Adipocyte (in vitro differentiated cells): Measurements from ENCODE around the gene TSPEAR.
"Not testable (repeated sequence)": the region's sequence is repeated elsewhere in the genome, so short reads cannot be mapped to it uniquely, and the experiment has no call there.

Experiments
- DNase-seq: peaks from one replicate; pipeline ENCODE4 v3.0.0-alpha.2; 2015; ENCODE audit warnings: low read depth
- H3K27me3 ChIP-seq: replicated peaks from 2 replicates; pipeline ENCODE4 v1.7.0; 2013; ENCODE audit warnings: mild to moderate bottlenecking, low read length, moderate library complexity; ENCODE audit not compliant: control insufficient read depth, insufficient read depth
- H3K36me3 ChIP-seq: 2 replicates; pipeline ENCODE4 v1.7.0; 2013; ENCODE audit warnings: low read length, mild to moderate bottlenecking, moderate library complexity; ENCODE audit not compliant: control insufficient read depth, insufficient read depth, severe bottlenecking
- H3K4me1 ChIP-seq: 2 replicates; pipeline ENCODE4 v1.7.0; 2013; ENCODE audit warnings: mild to moderate bottlenecking, low read length, moderate library complexity; ENCODE audit not compliant: control insufficient read depth, insufficient read depth
- H3K4me3 ChIP-seq: 2 replicates; pipeline ENCODE4 v1.7.0; 2013; ENCODE audit warnings: mild to moderate bottlenecking, low read length, moderate library complexity
- H3K9ac ChIP-seq: 2 replicates; pipeline ENCODE4 v1.7.0; 2013; ENCODE audit warnings: mild to moderate bottlenecking, low read length, moderate library complexity
- H3K9me3 ChIP-seq: 2 replicates; pipeline ENCODE4 v1.7.0; 2013; ENCODE audit warnings: mild to moderate bottlenecking, low read length, moderate library complexity; ENCODE audit not compliant: control insufficient read depth

TSPEAR gene

GRCh38 chr21:44564886-44565598, 146.3 kb downstream of the TSPEAR start:
- H3K9ac ChIP-seq = no peak overlapping the region
- no peaks in the 10 kb centered on the region for H3K36me3 ChIP-seq
- no peak overlapping the region for H3K4me3 ChIP-seq
- H3K27me3 ChIP-seq = peaks cover 4% of the 10 kb centered on the region
- H3K9me3 ChIP-seq = peaks cover 20% of the 10 kb centered on the region
- no peaks in the 10 kb centered on the region for H3K4me1 ChIP-seq
- no peak for DNase-seq

- Histone ChIP-seq H3K9me3 (peaks cover 20% of the 10 kb centered on the region), H3K4me1 (no peaks in the 10 kb centered on the region), H3K4me3 (no peak overlapping the region), H3K9ac (no peak overlapping the region), H3K36me3 (no peaks in the 10 kb centered on the region), H3K27me3 (peaks cover 4% of the 10 kb centered on the region)
- DNase-seq = no peak
Measured at GRCh38 chr21:44564099-44564498, 147.3 kb downstream of the TSPEAR start.

GRCh38 chr21:44558695-44559094, 152.7 kb downstream of the TSPEAR start, which contains the start of gene KRTAP10-3:
Gene KRTAP10-3 (minus strand): TSS chr21:44558795. CDS start chr21:44558715, 80 bp downstream.
- Histone ChIP-seq H3K4me1 (no peaks in the 10 kb centered on the region), H3K27me3 (peaks cover 14% of the 10 kb centered on the region), H3K36me3 (no peaks in the 10 kb centered on the region), H3K9me3 (peaks cover 17% of the 10 kb centered on the region), H3K9ac (no peak within 1 kb of the TSS), H3K4me3 (no peak within 1 kb of the TSS)
- DNase-seq = no peak

GRCh38 chr21:44558329-44558675, 153.1 kb downstream of the TSPEAR start:
- DNase-seq = not testable (repeated sequence)

GRCh38 chr21:44557491-44558328, 153.7 kb downstream of the TSPEAR start:
- H3K4me1 ChIP-seq = no peaks in the 10 kb centered on the region
- H3K9me3 ChIP-seq = peaks cover 7% of the 10 kb centered on the region
- H3K27me3 ChIP-seq = peaks cover 23% of the 10 kb centered on the region
- H3K36me3 ChIP-seq = no peaks in the 10 kb centered on the region
- DNase-seq = no peak
- H3K9ac ChIP-seq = no peak overlapping the region
- H3K4me3 ChIP-seq = no peak overlapping the region

More at GRCh38 chr21:44558329-44558675, 153.1 kb downstream of the TSPEAR start:
- not testable (repeated sequence) for H3K4me3 ChIP-seq, H3K36me3 ChIP-seq, H3K4me1 ChIP-seq, H3K9ac ChIP-seq
- peaks cover 18% of the 10 kb centered on the region for H3K27me3 ChIP-seq
- H3K9me3 ChIP-seq = peaks cover 13% of the 10 kb centered on the region

GRCh38 chr21:44556879-44557278, 154.5 kb downstream of the TSPEAR start:
- Histone ChIP-seq H3K27me3 (peaks cover 29% of the 10 kb centered on the region), H3K9me3 (peaks cover 7% of the 10 kb centered on the region), H3K4me3 (no peak overlapping the region), H3K9ac (no peak overlapping the region), H3K4me1 (no peaks in the 10 kb centered on the region), H3K36me3 (no peaks in the 10 kb centered on the region)
- no peak for DNase-seq

GRCh38 chr21:44555200-44555875, 156.0 kb downstream of the TSPEAR start:
- Histone ChIP-seq H3K27me3 (peaks cover 34% of the 10 kb centered on the region), H3K36me3 (no peaks in the 10 kb centered on the region), H3K4me1 (no peaks in the 10 kb centered on the region), H3K9me3 (peaks cover 7% of the 10 kb centered on the region), H3K4me3 (no peak overlapping the region), H3K9ac (no peak overlapping the region)
- DNase-seq = no peak

- no peaks in the 10 kb centered on the region for H3K36me3 ChIP-seq
- H3K4me1 ChIP-seq = no peaks in the 10 kb centered on the region
- no peak for DNase-seq
- H3K4me3 ChIP-seq = no peak overlapping the region
- no peak overlapping the region for H3K9ac ChIP-seq
- peaks cover 47% of the 10 kb centered on the region for H3K27me3 ChIP-seq
- H3K9me3 ChIP-seq = peaks cover 10% of the 10 kb centered on the region
Measured at GRCh38 chr21:44552681-44553080, 158.7 kb downstream of the TSPEAR start.

- DNase-seq = no peak
- H3K4me1 ChIP-seq = no peaks in the 10 kb centered on the region
- H3K36me3 ChIP-seq = no peaks in the 10 kb centered on the region
- peaks cover 15% of the 10 kb centered on the region for H3K9me3 ChIP-seq
- H3K27me3 ChIP-seq = peaks cover 48% of the 10 kb centered on the region
- no peak overlapping the region for H3K9ac ChIP-seq
- no peak overlapping the region for H3K4me3 ChIP-seq
Measured at GRCh38 chr21:44552136-44552535, 159.2 kb downstream of the TSPEAR start.

- Histone ChIP-seq H3K4me1 (no peaks in the 10 kb centered on the region), H3K27me3 (peaks cover 44% of the 10 kb centered on the region), H3K4me3 (no peak within 1 kb of the TSS), H3K9me3 (peaks cover 21% of the 10 kb centered on the region), H3K9ac (no peak within 1 kb of the TSS), H3K36me3 (no peaks in the 10 kb centered on the region)
- no peak for DNase-seq
Measured at GRCh38 chr21:44551340-44551961, 159.9 kb downstream of the TSPEAR start, which contains the start of gene KRTAP10-2. Gene KRTAP10-2 (minus strand): TSS chr21:44551505. CDS start chr21:44551458, 47 bp downstream.

GRCh38 chr21:44550807-44551206, 160.6 kb downstream of the TSPEAR start:
- Histone ChIP-seq H3K36me3 (no peaks in the 10 kb centered on the region), H3K4me3 (no peak overlapping the region), H3K27me3 (peaks cover 44% of the 10 kb centered on the region), H3K9ac (no peak overlapping the region), H3K4me1 (no peaks in the 10 kb centered on the region), H3K9me3 (peaks cover 27% of the 10 kb centered on the region)
- DNase-seq = no peak
